Glutamatergic neuron (in vitro differentiated cells): Measurements from ENCODE around the gene RAD50. TPM values are rescaled to one million over a fixed set of nuclear protein-coding genes. Genes with fewer than 3 reads are reported as not detected.

Experiments used
- DNase-seq: peaks from one replicate; pipeline ENCODE4 v3.0.0; 2022
- H3K27ac Mint-ChIP-seq: one replicate; pipeline ENCODE4 v1.8.0; 2020; ENCODE audit warnings: mild to moderate bottlenecking, mixed read lengths, inconsistent platforms; ENCODE audit not compliant: unreplicated experiment
- H3K27me3 Mint-ChIP-seq: one replicate; pipeline ENCODE4 v1.8.0; 2020; ENCODE audit warnings: mild to moderate bottlenecking, moderate library complexity, mixed read lengths, inconsistent platforms; ENCODE audit not compliant: unreplicated experiment
- H3K36me3 Mint-ChIP-seq: one replicate; pipeline ENCODE4 v1.8.0; 2020; ENCODE audit warnings: mild to moderate bottlenecking, mixed read lengths, inconsistent platforms; ENCODE audit not compliant: unreplicated experiment
- H3K4me1 Mint-ChIP-seq: one replicate; pipeline ENCODE4 v1.8.0; 2020; ENCODE audit warnings: mild to moderate bottlenecking, low read depth, mixed read lengths, inconsistent platforms; ENCODE audit not compliant: unreplicated experiment
- H3K4me3 Mint-ChIP-seq: one replicate; pipeline ENCODE4 v1.8.0; 2020; ENCODE audit warnings: mild to moderate bottlenecking, mixed read lengths, inconsistent platforms; ENCODE audit not compliant: unreplicated experiment
- H3K9me3 Mint-ChIP-seq: one replicate; pipeline ENCODE4 v1.8.0; 2020; ENCODE audit warnings: mild to moderate bottlenecking, moderate library complexity, mixed read lengths, inconsistent platforms; ENCODE audit not compliant: unreplicated experiment
- total RNA-seq: library from RNA; stranded (reverse); fragmentation: NEBNext Ultra II Directional; extraction: Animal tissue kit (Norgen Biotek cat#: 25700); gene quantifications from one replicate; pipeline ENCODE4 v1.2.1, GENCODE V29; 2021; ENCODE audit not compliant: unreplicated experiment
- TF ChIP-seq, protein P1 (sequence below): fragments of 200-600 bp; sonication (generic); IDR thresholded peaks from one replicate; pipeline ENCODE4 v1.5.0; 2021; ENCODE audit not compliant: partially characterized antibody, unreplicated experiment

The RAD50 gene
- total RNA-seq, 1 donor from 2014 or later, result 34.9 TPM

DNA sequence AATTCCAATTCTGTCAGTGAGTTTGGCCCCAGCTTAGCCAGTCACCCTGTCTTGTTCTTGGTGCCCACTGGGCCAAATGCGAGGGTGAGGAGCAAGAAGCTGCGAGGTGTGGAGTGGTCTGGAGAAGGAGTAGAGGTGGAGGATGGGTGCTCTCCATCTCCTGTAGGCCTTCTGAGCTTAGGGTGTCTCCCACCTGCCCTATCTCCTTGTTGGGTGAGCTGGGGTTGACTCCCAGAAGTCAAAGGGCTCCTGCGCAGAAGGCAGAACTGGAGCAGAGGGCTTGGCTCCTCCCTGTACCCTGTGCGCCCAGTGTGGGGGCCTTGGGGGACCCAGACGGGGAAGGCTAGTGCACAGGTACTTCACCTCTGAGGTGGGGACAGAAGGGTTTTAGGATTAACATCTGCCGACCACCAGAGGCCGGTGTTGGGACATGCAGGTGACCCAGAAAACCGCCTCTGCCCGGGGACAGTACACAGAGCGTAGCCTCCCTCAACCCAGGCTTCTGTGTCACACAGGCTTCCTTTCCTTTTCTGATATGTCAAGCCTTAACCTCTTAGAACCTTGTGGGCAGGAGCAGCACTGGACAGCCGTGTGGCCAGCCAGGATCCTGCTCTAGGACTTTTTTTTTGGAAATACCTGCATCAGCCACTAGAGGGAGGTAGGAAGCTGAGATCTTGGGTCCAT, 30.3 kb upstream of the RAD50 start:
- H3K27ac Mint-ChIP-seq, result no peak overlapping the region
- peaks cover 10% of the 10 kb centered on the region for H3K9me3 Mint-ChIP-seq

DNA sequence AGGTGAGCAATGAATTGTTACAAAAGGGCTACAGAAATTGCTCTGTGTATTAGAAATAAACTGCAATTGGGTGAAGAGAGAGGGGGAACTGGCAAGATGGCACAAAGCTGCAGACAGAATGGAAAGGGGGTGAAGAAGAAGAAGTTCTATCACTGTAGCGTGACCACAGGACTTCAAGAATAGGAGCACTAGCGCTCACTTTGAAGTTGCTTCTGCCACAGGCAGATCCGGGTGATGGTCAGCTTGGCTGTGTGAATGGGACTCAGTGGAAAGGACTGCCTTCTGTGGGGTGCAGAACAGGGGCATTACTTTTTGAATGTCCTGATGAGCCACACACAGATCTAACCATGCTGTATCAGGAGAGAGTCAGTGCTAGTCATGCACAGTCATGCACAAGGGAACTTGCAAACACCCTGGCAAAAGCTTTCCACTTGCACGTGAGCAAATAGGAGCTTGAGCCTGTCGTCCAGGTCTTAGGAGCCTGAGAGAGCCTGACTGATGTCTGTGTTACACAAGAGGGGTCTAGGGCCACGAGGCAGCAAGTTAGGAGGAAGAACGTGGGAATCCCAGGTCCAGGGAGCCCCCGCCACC, 29.7 kb upstream of the RAD50 start:
- peaks cover 10% of the 10 kb centered on the region for H3K9me3 Mint-ChIP-seq
- peak overlapping the region; percentile 47 for H3K4me3 Mint-ChIP-seq
- TF ChIP-seq, protein P1, sequence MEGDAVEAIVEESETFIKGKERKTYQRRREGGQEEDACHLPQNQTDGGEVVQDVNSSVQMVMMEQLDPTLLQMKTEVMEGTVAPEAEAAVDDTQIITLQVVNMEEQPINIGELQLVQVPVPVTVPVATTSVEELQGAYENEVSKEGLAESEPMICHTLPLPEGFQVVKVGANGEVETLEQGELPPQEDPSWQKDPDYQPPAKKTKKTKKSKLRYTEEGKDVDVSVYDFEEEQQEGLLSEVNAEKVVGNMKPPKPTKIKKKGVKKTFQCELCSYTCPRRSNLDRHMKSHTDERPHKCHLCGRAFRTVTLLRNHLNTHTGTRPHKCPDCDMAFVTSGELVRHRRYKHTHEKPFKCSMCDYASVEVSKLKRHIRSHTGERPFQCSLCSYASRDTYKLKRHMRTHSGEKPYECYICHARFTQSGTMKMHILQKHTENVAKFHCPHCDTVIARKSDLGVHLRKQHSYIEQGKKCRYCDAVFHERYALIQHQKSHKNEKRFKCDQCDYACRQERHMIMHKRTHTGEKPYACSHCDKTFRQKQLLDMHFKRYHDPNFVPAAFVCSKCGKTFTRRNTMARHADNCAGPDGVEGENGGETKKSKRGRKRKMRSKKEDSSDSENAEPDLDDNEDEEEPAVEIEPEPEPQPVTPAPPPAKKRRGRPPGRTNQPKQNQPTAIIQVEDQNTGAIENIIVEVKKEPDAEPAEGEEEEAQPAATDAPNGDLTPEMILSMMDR, result peak; percentile 42

More for the DNA sequence above, 30.3 kb upstream of the RAD50 start:
- TF ChIP-seq, protein P1, result peak; percentile 95
- Mint-ChIP-seq H3K4me1 (peaks cover 25% of the 10 kb centered on the region), H3K4me3 (peak overlapping the region; percentile 47), H3K36me3 (no peaks in the 10 kb centered on the region), H3K27me3 (peaks cover 5% of the 10 kb centered on the region)
- DNase-seq, result no peak

DNA sequence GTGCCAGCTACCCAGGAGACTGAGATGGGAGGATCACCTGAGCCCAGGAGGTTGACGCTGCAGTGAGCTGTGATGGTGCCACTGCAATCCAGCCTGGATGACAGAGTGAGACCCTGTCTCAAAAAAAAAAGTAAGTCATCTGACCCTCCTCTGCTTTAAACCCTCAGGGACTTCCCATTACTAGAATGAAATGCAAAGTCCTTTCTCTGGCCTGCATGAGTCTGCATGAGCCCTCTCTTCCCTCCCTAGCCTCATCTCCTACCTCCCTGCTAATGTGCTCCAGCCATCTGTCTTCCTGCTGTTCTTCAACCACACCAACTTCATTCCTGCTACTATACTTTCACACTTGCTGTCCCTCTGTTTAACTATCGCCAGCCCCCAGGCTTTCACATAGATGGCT, 28.8 kb upstream of the RAD50 start:
- TF ChIP-seq, protein P1, result no peak
- H3K9me3 Mint-ChIP-seq, result peaks cover 10% of the 10 kb centered on the region
- DNase-seq, result no peak
- H3K4me3 Mint-ChIP-seq, result peak overlapping the region; percentile 79
- H3K4me1 Mint-ChIP-seq, result peaks cover 25% of the 10 kb centered on the region
- peaks cover 5% of the 10 kb centered on the region for H3K27me3 Mint-ChIP-seq
- H3K36me3 Mint-ChIP-seq, result no peaks in the 10 kb centered on the region
- H3K27ac Mint-ChIP-seq, result peak overlapping the region; percentile 72

More for the DNA sequence above, 29.7 kb upstream of the RAD50 start:
- Mint-ChIP-seq H3K36me3 (no peaks in the 10 kb centered on the region), H3K27ac (no peak overlapping the region), H3K27me3 (peaks cover 5% of the 10 kb centered on the region), H3K4me1 (peaks cover 25% of the 10 kb centered on the region)
- no peak for DNase-seq

DNA sequence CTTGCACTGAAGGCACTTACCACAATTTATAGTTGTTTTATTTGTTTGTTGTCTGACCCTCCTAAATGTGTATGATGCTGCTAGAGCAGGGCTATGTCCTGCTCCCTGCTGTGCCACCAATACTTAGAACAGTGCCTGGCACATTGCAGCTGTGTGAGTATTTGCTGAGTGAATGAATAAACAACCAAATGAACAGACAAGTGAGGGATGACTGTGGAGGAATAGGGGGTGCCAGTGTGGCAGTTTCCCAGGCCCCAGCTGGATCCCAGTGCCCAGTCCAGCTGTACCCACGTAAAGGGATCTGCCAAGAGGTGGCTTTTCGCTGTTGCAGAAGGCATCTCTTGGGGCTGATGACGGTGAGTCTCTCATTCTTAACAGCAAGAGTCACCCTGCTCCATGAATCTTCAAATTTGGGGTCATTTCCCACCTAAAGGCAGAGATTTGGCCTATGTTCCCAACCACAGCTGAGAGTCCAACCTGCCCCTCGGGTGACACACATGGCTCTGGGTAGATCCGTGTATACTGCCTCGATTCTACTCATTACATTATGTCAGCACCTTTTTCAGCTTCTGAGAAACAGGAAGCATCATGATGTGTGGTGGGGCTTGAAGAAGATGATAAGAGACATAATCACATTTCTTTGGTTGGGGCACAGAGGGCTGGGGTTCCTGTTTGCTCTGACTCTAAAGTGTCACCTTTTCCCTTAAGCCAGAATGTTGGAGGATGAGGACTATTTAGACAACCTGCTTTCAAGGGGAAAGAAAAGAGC, 27.7 kb upstream of the RAD50 start:
- peaks cover 10% of the 10 kb centered on the region for H3K9me3 Mint-ChIP-seq
- peak overlapping the region; percentile 60 for H3K27ac Mint-ChIP-seq
- peaks cover 25% of the 10 kb centered on the region for H3K4me1 Mint-ChIP-seq
- H3K4me3 Mint-ChIP-seq, result no peak overlapping the region
- H3K27me3 Mint-ChIP-seq, result peaks cover 5% of the 10 kb centered on the region
- no peaks in the 10 kb centered on the region for H3K36me3 Mint-ChIP-seq
- TF ChIP-seq, protein P1, result no peak
- no peak for DNase-seq

DNA sequence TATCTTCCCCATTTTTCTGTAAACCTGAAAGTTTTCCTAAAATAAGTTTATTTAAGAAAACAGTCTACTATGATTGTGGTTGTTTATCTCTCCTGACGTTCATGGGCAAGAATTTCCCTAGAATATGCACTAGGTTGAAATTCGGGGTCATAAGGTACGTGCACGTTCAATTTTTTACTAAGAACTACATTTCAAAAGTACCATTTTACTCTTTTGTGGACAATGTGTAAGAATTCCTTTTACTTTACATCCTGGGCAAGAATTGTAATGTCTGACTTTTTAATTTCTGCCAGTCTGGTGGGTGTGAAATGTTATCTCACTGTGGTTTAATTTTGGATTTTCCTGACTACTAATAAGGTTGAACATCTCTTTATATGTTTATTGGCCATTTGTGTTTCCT, 25.8 kb upstream of the RAD50 start:
- Mint-ChIP-seq H3K27me3 (peaks cover 2% of the 10 kb centered on the region), H3K27ac (no peak overlapping the region), H3K36me3 (no peaks in the 10 kb centered on the region), H3K4me1 (peaks cover 25% of the 10 kb centered on the region), H3K4me3 (no peak overlapping the region), H3K9me3 (peaks cover 6% of the 10 kb centered on the region)
- DNase-seq, result no peak
- TF ChIP-seq, protein P1, result no peak
